GM18858 (cell line): ENCODE measurements around the gene LRMDA.

ENCODE experiments used
- ATAC-seq: cut with Tn5 transposase; IDR thresholded peaks from one replicate; pipeline ENCODE4 v1.9.1; 2021; ENCODE audit not compliant: unreplicated experiment

LRMDA gene

GRCh38 chr10:75852851-75853484 lies 421.5 kb downstream of the LRMDA start:
- no peak for ATAC-seq

GRCh38 chr10:75857269-75857846 lies 425.9 kb downstream of the LRMDA start:
- ATAC-seq = no peak

DNA sequence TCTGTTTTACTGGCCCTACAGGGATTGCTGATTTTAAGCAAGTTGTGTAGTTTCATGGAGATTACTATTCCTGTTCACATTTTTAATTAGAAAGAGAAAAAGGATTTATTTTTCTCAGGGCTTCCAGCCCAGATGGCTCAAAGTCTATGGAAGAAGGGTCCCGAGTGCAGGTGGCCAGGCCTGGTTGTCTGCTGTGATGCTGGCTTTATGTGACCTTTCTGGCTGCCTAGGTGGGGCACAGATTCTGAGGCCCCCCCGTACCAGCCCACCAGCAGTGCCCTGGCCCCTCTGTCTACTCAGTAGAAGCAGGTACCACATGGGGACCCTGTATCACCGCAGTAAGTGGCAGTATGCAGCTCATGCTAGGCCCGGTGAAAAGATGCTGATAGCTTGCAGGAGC lies 426.5 kb downstream of the LRMDA start:
- no peak for ATAC-seq

- ATAC-seq = no peak
Observed at GRCh38 chr10:75858339-75858738, 426.9 kb downstream of the LRMDA start.

DNA sequence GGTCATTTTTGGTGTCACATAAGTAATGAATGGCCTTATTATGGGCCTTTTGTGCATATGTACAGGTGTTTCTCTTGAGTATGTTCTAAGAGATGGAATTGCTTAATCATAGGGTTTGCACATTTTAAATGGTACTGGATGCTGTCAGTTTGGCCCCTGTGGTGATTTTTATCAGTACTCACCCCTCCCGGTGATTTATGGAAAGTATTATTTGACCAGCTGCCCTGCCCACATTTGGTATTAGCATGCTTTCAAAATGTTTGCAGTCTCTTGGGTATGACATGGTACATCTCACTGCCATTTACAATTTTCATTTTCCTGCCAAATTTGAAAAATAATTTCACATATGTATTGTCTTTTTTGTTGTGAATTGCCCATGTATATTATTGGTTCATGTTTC lies 427.7 kb downstream of the LRMDA start:
- no peak for ATAC-seq

DNA sequence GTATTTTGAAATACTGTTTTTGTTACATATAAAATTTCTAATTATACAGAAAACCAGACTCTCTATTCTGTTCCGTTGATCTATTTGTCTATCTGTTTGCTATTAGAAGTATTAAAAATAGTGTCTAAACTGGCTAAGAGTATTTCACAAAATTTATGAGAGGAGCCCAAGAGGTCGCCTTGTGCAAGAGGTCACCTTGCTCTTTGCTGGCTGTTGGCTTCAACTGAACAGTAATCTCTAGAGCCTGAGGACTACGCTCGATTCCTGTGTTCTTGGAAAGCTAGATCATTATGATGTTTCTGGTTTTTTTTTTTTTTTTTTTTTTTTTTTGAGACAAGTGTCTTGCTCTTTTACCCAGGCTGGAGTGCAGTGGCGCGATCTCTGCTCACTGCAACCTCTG lies 428.6 kb downstream of the LRMDA start:
- no peak for ATAC-seq

- no peak for ATAC-seq
Observed at GRCh38 chr10:75861582-75861981, 430.2 kb downstream of the LRMDA start.

DNA sequence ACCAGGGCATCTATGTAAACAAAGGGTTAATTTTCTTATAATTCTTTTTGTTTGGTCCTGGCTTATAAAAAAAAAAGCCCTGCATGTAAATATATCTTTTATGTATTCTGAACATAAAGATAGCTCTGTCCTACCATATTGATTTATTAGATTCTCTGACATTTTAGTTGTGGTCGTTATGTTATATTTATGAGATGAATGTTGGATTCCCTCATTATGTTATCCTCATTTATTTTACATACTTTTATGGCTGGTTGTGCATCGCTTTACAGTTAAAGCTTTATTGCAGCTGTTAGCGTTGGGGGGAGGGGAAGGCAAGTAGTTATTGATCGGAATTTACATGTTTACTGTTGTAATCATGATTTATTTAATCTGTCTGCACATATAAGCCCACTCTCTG lies 431.5 kb downstream of the LRMDA start:
- ATAC-seq = no peak

GRCh38 chr10:75864717-75865116 lies 433.3 kb downstream of the LRMDA start:
- ATAC-seq = no peak

- no peak for ATAC-seq
Observed at GRCh38 chr10:75865413-75866299, 434.2 kb downstream of the LRMDA start.

GRCh38 chr10:75866300-75866625 lies 434.8 kb downstream of the LRMDA start:
- no peak for ATAC-seq

- ATAC-seq = no peak
Observed at GRCh38 chr10:75866731-75867130, 435.3 kb downstream of the LRMDA start.

- no peak for ATAC-seq
Observed at GRCh38 chr10:75868574-75868973, 437.1 kb downstream of the LRMDA start.

- ATAC-seq = no peak
Observed at GRCh38 chr10:75870039-75870645, 438.7 kb downstream of the LRMDA start.

DNA sequence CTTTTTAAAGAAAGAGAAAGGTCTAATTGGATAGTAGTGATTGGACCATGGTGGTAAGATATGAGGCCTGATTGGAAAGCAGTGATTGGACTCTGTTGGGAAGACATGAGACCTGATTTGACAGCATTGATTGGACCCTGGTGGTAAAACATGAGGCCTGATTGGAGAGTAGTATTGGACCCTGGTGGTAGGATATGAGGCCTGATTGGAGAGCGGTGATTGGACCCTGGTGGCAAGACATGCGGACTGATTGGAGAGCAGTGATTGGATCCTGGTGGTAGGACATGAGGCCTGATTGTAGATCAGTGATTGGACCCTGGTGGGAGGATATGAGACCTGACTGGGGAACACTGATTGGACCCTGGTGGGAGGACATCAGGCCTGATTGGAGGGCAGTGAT lies 444.3 kb downstream of the LRMDA start:
- no peak for ATAC-seq

DNA sequence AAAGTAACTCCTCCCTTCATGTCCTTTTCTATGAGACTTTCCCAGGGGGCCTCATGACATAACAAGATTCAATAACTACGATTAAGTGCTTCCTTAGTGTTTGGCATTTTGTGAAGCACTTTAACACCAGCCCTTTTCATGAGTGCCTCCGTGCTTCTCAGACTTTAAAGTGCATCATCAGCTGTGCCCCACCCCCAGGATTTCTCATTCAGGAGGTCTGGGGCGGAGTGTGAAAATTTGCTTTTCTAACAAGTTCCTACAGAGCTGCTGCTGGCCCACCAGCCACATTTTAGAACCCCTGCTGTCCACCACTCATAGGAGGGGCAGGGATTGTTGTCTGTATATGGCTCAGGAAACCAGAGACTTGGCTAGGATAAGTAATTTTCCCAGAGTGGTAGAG lies 445.3 kb downstream of the LRMDA start:
- ATAC-seq = no peak

GRCh38 chr10:75877877-75878276 lies 446.5 kb downstream of the LRMDA start:
- ATAC-seq = no peak

DNA sequence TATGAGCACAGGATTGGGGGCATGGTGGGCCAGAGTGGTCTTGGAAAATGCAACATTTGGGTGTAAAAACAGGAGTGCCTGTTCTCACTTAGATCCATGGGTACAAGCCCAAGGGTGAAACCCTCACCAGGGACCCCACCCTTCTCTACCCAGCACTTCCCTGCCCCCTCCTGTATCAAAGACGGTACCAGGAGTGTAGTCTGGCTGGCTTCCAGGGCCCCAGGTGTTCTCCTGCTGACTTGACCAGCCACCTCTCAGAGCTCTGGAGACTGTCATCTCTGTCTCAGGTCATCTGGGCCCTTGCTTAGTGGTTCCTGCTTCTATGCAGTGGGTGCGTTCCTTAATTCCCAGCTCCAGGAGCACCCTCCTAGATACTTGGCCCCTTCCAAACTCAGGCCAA lies 447.2 kb downstream of the LRMDA start:
- ATAC-seq = no peak

- ATAC-seq = no peak
Observed at GRCh38 chr10:75880031-75880775, 448.8 kb downstream of the LRMDA start.

DNA sequence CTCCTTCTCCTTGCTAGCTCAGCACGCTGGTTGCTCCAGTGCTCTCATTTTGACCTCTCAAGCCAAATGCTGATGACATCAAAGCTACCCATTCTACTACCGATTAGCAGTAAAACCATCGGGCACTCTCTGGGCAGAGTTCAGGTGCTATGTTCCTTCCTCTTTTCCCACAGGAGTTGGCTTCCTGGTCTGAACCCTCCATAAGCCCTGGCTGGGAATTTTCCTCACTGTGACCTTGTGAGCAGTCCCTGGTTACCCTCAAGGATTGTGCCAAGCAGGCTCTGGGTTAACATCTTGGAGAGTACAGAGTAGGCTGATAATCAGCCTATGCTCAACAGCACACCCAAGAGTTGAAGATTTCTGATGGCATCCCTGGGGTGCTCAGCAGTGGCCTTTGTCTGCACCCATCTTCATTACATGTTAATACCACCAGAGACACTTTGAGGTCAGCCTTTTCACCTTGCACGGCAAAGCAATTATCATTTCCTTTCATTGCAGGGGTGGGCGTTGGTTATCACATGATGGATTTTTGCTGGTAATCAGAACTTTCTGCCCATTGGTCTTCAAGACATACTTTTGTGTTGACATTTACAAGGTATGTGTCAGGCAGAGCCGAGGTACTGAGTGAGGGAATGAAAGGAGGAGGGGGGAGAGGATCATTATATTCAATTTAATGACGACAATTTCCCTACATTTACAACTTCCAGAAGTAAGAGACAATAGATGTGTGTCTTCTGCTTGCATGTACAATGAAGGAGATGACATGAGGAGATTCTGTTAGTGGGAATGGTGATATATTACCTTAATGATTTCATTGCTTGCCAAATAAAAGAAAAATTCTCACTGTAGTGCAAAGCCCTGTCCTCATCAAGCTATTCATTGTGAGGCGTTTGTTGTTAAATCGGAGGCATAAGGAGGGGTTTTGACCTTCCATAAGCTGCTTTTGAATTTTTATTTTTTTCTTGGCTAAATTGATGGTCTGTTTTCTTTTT lies 452.0 kb downstream of the LRMDA start:
- ATAC-seq = no peak
